Calu3 (cell line): ENCODE measurements around the gene CRIM1. TPM values are rescaled to one million over a fixed set of nuclear protein-coding genes. Genes with fewer than 3 reads are reported as not detected.

Experiments used
- BruUV-seq: library from RNA; stranded (reverse); fragments of 400-500 nt; replicated peaks from 2 replicates; lab custom pipeline; 2021; lab: Mats Ljungman, UMichigan
- CTCF ChIA-PET: fragments of 300-600 bp; sonication (Branson Sonifier 250); formaldehyde crosslinking; loops from one replicate; lab custom pipeline; 2022; ENCODE audit warnings: antibody characterized with exemption; lab: Charles Lee
- DNase-seq: peaks from one replicate; pipeline ENCODE4 v3.0.0; 2022
- H3K27ac Mint-ChIP-seq: one replicate; pipeline ENCODE4 v1.8.0; 2022; ENCODE audit warnings: mixed read lengths; ENCODE audit not compliant: unreplicated experiment
- H3K27me3 Mint-ChIP-seq: one replicate; pipeline ENCODE4 v1.8.0; 2022; ENCODE audit warnings: mixed read lengths; ENCODE audit not compliant: unreplicated experiment
- H3K36me3 Mint-ChIP-seq: one replicate; pipeline ENCODE4 v1.8.0; 2022; ENCODE audit warnings: mild to moderate bottlenecking, moderate library complexity, mixed read lengths; ENCODE audit not compliant: insufficient read depth, unreplicated experiment
- H3K4me1 Mint-ChIP-seq: one replicate; pipeline ENCODE4 v1.8.0; 2022; ENCODE audit warnings: mild to moderate bottlenecking, low read depth, mixed read lengths; ENCODE audit not compliant: unreplicated experiment
- H3K4me3 Mint-ChIP-seq: one replicate; pipeline ENCODE4 v1.8.0; 2022; ENCODE audit warnings: mild to moderate bottlenecking, low read depth, moderate library complexity, mixed read lengths; ENCODE audit not compliant: unreplicated experiment
- H3K9me3 Mint-ChIP-seq: one replicate; pipeline ENCODE4 v1.8.0; 2022; ENCODE audit warnings: low read depth, mixed read lengths; ENCODE audit not compliant: unreplicated experiment
- intact Hi-C: fragments of 100-400 bp; cut with micrococcal nuclease; formaldehyde crosslinking; loops from one replicate; pipeline ENCODE4 v1.10.0; 2022; ENCODE audit not compliant: unreplicated experiment
- total RNA-seq: library from RNA; stranded (reverse); gene quantifications from 2 replicates; pipeline ENCODE4 v1.2.3, GENCODE V29; 2022
- TF ChIP-seq, protein P1 (sequence below): fragments of 200-600 bp; IDR thresholded peaks from one replicate; pipeline ENCODE4 v1.8.0; 2022; ENCODE audit warnings: antibody characterized with exemption; ENCODE audit not compliant: unreplicated experiment

Gene CRIM1
- total RNA-seq, 1 experiment from 2014 or later = 57.6 TPM

DNA sequence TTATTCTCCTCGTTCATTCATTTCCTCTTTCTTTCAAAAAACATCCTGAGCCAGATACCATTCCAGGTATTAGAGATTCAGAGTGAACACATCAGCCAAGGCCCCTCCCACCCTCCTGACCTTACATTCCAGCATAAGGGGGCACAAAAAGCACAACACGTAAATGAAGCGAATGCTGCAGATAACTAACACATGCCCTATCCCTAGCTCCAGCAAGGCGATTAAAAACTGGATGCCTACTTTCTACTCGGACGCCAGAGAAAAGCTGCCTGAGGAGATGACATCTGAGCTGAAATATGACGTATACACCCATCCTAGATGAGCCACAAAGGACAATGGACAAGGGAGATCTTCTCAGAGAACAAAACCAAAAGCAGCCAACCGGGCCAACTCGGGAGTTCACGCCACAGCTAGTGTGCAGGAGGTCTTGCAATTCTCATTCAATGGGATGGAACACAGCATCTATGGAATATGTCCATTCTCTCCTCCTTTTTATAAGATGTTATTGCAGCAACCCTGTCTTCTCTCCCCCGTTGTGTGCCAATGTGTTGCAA is 208.9 kb downstream of the CRIM1 start:
- TF ChIP-seq, protein P1, sequence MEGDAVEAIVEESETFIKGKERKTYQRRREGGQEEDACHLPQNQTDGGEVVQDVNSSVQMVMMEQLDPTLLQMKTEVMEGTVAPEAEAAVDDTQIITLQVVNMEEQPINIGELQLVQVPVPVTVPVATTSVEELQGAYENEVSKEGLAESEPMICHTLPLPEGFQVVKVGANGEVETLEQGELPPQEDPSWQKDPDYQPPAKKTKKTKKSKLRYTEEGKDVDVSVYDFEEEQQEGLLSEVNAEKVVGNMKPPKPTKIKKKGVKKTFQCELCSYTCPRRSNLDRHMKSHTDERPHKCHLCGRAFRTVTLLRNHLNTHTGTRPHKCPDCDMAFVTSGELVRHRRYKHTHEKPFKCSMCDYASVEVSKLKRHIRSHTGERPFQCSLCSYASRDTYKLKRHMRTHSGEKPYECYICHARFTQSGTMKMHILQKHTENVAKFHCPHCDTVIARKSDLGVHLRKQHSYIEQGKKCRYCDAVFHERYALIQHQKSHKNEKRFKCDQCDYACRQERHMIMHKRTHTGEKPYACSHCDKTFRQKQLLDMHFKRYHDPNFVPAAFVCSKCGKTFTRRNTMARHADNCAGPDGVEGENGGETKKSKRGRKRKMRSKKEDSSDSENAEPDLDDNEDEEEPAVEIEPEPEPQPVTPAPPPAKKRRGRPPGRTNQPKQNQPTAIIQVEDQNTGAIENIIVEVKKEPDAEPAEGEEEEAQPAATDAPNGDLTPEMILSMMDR = no peak
- BruUV-seq = no TSS peak
- Mint-ChIP-seq H3K4me1 (peaks cover 62% of the 10 kb centered on the region), H3K9me3 (no peaks in the 10 kb centered on the region), H3K27me3 (no peaks in the 10 kb centered on the region), H3K27ac (peak overlapping the region; percentile 98), H3K36me3 (peaks cover 15% of the 10 kb centered on the region), H3K4me3 (no peak overlapping the region)
- no peak for DNase-seq
- intact Hi-C loops = loop anchor here (5.0 kb wide), 3 partner anchors 77 to 387 kb away; no protein-coding TSS in a partner anchor
- CTCF ChIA-PET = no interaction called here

DNA sequence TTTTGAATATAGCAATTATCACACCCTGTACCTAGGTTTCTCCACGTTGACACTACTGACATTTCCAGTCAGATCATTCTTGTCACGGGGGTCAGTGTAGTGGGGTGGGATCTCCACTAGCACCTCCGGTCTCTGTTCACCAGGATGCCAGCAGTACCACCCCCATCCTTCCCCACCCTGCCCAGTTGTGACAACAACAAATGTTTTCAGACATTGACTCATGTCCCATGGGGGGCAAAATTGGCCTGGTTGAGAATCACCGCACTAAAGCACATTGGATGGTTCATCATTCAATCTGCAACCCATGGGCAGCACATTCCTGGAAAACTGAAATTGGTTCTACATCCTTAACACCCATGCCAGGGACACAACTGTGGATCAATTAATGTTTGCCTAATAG is 210.1 kb downstream of the CRIM1 start:
- H3K9me3 Mint-ChIP-seq = no peaks in the 10 kb centered on the region
- H3K36me3 Mint-ChIP-seq = peaks cover 13% of the 10 kb centered on the region
- CTCF ChIA-PET = no interaction called here
- H3K4me3 Mint-ChIP-seq = no peak overlapping the region
- intact Hi-C loops = loop anchor here (5.0 kb wide), 1 partner anchor 208 kb away; the partner anchor contains the start of gene CRIM1
- no peaks in the 10 kb centered on the region for H3K27me3 Mint-ChIP-seq
- H3K27ac Mint-ChIP-seq = no peak overlapping the region
- peaks cover 66% of the 10 kb centered on the region for H3K4me1 Mint-ChIP-seq
- DNase-seq = no peak
- BruUV-seq = no TSS peak
- TF ChIP-seq, protein P1 = no peak

DNA sequence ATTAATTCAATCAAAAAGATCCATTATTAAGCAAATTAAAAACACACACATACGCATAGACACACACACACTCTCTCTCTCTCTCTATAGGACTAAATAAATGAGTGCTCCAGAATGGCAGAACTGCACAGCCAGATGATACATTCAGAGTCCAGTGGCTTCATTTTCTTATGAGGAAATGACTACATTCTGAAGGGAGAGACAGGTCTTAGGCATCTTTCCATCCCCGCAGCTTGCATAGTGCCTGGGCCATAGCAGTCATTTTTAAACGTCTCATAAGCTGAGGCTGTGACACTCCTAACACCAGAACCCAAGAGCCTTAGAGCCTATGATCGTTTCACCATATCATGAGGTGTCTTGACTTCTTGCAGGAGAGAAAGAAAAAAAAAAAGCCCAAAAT is 211.3 kb downstream of the CRIM1 start:
- CTCF ChIA-PET = interaction anchor here (0.7 kb wide), 1 partner anchor 255 kb away, joined by 3 read pairs; no protein-coding TSS in a partner anchor
- Mint-ChIP-seq H3K27ac (peak overlapping the region; percentile 10), H3K27me3 (no peaks in the 10 kb centered on the region), H3K4me1 (peaks cover 56% of the 10 kb centered on the region), H3K36me3 (peaks cover 6% of the 10 kb centered on the region), H3K4me3 (no peak overlapping the region), H3K9me3 (no peaks in the 10 kb centered on the region)
- TF ChIP-seq, protein P1 = no peak
- no TSS peak for BruUV-seq
- intact Hi-C loops = loop anchor here (5.0 kb wide), 1 partner anchor 210 kb away; the partner anchor contains the start of gene CRIM1
- DNase-seq = no peak

DNA sequence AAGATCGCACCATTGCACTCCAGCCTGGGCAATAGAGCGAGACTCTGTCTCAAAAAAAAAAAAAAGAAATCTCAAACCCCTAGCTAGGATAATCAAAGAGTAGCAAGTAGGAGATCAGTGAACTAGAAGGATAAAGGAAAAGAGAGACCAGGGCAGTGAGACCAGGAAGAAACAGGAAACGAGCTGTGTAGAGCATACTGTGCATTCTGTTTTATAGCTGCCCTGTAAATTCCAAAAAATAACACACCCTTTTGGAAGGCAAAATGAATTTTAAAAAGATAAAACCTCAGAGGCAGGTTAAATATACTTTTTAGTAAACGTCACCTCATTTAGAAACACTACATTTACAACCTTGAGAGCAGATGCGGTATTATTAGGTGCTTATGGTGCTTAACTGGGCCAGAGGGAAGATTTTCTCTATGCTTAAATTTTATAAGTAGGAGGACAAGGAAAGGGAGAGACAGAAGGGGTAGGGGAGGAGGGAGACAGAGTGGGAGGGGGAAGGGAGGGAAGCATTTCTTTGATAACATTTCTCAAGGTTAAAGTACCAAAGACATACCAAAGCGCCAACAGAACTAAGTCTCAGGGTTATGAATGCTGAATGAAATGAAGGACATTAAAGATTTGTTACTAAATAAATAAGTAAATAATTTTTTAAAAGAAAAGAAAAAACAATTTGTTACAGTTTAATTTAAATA is 212.3 kb downstream of the CRIM1 start:
- Mint-ChIP-seq H3K36me3 (peaks cover 10% of the 10 kb centered on the region), H3K4me3 (peak overlapping the region; percentile 13), H3K27me3 (no peaks in the 10 kb centered on the region), H3K27ac (peak overlapping the region; percentile 71), H3K4me1 (peaks cover 55% of the 10 kb centered on the region), H3K9me3 (no peaks in the 10 kb centered on the region)
- intact Hi-C loops = loop anchor here (5.0 kb wide), 1 partner anchor 211 kb away; the partner anchor contains the start of gene CRIM1
- CTCF ChIA-PET = interaction anchor here (0.7 kb wide), 1 partner anchor 254 kb away, joined by 3 read pairs; no protein-coding TSS in a partner anchor
- TF ChIP-seq, protein P1 = no peak
- DNase-seq = no peak
- no TSS peak for BruUV-seq
